DMS 273 (cell line): ENCODE measurements around the gene SLCO2A1.

Source experiments
- DNase-seq: peaks from one replicate; lab custom pipeline; 2025; ENCODE audit not compliant: unreplicated experiment; lab: John Stamatoyannopoulos, UW

The SLCO2A1 gene

DNA sequence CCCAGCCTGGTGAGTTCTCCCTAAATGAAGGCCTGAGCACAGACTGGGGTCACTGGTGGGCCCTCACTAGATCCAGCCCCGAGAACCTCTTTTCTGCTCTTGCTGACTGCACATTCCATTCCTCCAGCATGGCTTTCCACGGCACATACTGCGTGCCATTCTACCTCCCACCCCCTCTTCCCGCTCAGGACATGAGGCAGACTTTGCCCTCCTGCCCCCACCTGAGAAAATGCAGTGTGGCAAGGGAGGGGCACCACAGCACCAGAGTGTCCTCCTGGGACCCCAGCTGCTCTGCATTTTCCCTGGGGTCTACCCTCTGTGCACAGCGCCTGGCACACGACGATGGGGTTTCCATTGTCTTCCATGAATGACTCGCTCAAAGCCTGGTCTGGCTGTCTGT lies 6.1 kb upstream of the SLCO2A1 start:
- no peak for DNase-seq

- no peak for DNase-seq
These were observed 4.5 kb upstream of the SLCO2A1 start for GRCh38 chr3:134034005-134034785.

DNA sequence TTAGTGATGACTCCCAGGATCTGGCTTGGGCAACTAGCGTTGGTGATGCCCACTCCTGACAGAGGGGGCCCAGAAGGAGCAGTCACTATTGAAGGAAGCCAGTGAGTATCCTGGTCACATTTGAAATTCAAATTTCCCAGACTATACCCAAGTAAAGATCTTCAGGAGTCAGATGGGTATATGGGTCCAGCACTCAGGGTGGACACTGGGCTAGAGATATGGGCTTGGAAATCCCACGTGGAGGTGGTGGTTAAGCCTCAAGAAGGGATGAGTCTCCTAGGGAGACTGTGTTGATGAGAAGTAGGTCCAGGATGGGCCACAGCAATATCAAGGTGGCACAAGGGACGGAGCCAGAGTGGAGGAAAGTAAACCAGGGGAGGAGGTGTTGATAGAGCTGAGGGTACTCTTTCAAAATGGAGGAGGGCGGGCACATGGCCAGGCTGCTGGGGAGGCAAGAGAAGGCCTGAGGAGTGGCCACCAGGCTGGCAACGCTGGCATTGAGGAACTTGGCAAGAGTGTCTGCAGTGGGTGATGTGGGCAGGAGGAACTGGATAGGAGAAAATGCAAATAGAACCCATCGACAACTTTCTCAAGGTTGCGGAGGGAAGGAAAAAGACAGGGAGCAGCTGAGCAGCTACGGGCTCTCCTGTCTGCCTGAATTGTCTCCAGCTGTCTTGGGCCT lies 3.7 kb upstream of the SLCO2A1 start:
- no peak for DNase-seq

- DNase-seq = no peak
These were observed 1.7 kb upstream of the SLCO2A1 start for GRCh38 chr3:134031348-134031915.

- DNase-seq = no peak
These were observed 938 bp upstream of the SLCO2A1 start for GRCh38 chr3:134030379-134031347.

- DNase-seq = peak; percentile 75
These were observed 430 bp downstream of the SLCO2A1 start for GRCh38 chr3:134029256-134029733.

DNA sequence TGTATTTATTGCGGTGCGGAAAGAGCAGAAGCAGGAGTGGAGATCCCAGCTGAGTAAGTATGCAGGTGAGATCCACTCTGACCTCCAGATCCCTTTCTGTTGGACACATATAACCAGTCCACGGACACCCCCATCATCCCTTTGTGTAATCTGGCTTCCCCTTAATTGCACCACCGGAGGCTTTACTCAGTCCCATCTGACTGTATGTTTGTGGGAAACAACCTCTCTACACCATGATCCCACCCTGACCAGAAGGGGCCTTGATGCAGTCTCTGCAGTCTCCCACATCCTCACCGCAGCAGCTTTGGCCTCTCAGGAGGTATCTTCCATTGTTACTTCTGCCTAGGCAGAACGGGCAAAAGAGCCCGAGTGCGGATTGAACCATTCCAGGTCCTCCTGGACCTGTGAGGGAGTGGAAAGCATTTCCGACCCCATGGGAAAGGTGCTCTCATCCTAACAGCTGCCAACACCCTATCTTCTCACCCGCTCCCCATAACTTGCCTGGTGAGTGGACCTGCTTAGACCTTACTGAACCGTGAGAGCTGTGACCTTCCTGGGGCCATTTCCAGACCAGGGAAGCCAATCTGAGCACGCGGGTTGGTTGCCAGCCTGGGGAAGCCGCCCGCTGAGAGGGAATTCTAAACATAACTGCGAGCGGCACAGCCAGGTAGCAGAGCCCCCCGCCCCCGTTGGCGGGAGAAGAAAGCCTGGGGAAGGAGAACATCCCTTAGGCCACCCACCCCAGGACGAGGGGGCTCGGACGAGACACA lies 1.1 kb downstream of the SLCO2A1 start:
- DNase-seq = no peak

GRCh38 chr3:134027631-134028030 lies 2.1 kb downstream of the SLCO2A1 start:
- no peak for DNase-seq

GRCh38 chr3:134020135-134020680 lies 9.5 kb downstream of the SLCO2A1 start:
- no peak for DNase-seq

DNA sequence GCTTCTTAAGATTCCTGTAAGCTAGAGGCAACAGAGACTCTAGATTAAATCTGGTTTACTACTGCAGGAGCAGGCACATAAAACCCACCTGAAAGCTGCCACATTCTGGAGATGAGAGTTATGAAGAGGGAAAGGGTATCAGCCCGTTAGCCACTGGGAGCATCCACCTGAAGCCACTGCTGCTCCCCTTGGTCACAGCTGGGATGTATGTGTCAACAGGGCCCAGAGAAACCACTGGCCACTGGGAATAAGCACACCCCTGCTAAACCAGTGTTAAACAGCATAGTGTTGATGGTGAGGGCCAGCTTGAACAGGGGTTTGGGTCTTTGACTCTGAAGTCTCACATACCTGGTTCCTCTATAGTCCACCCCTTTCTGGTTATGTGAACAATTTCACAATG lies 10.9 kb downstream of the SLCO2A1 start:
- no peak for DNase-seq

GRCh38 chr3:134018406-134018805 lies 11.3 kb downstream of the SLCO2A1 start:
- no peak for DNase-seq

DNA sequence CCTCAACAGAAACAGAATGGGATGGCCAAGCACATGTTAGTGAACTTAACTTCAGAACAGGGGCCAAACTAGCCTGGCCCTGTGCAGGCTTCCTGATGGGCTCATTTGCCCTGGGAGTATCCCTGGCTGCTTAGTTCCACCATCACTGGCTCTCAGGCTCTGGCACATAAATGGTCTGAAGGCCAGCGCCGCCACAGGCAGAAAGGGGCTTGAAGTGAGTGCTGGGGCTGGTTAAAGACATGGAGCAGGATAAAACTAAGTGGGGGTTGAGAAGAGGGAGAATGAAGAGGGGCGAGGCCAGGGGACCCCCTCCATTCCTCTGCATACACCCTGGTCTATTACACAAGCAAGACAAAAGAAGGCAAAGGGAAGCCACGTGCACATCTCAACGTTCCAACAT lies 12.2 kb downstream of the SLCO2A1 start:
- no peak for DNase-seq

GRCh38 chr3:134014270-134014669 lies 15.5 kb downstream of the SLCO2A1 start:
- DNase-seq = no peak

GRCh38 chr3:134013280-134013679 lies 16.4 kb downstream of the SLCO2A1 start:
- no peak for DNase-seq

GRCh38 chr3:134009345-134010000 lies 20.3 kb downstream of the SLCO2A1 start:
- DNase-seq = no peak

DNA sequence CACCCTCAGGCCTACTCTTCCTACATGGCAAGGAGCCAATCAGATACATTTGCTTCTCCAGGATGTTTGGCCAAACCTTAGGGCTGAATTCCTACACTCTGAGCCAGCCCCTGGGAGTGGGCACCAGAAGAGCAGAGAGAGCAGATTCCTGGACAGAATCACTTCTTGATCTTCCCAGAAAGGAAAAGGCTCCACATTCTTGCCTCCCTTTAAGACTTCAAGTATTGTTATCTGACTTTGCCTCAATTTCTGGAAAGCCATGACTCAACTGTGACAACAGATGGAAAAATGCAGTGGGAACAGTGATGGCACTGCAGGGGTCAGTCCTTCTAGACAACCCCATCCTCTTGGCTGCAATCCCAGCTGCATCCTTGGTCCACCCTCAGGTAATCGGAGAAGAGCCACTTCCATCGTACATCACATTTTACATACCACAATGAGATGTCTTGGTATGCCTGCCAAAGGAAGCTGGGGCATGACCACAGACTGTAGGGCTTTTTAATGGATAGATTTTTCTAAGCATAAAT lies 21.0 kb downstream of the SLCO2A1 start:
- DNase-seq = no peak

DNA sequence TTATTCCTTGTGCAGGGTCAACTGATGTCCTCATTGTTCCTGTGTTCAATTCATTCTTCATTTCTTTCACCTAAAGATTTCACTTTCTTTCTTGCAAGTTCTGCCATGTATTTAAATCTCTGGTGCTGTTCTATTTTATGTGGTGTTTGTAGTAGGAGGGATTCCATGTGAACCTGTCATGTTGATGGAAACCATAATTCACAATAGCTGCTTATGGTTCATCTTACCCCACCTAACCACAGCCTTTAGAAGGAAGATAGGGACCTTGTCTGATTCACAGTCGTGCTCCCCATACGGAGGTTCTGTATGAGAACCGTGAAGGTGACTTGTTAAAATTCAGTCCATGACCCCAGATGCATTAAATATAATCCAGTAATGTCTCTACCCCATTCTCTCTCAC lies 21.9 kb downstream of the SLCO2A1 start:
- no peak for DNase-seq

DNA sequence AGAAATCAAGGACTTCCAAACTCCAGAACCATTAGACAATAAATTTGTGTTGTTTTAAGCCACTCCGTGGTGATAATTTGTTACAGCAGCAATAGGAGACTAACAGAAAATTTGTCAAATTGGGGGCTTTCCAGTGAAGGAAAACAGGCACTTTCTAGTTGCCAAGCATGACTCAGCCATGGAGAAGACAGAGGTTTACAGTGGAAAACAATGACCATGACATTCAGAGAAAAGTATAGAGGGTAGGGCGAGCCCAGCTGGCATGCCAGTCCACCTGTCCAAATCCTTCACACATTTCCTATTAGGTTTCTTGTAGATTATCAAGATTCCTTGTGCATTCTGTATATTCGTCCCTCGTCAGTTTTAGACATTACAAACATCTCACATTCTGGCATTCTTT lies 24.9 kb downstream of the SLCO2A1 start:
- DNase-seq = no peak

GRCh38 chr3:134003066-134003465 lies 26.7 kb downstream of the SLCO2A1 start:
- no peak for DNase-seq
